HG03025 (cell line): ENCODE measurements around the gene KRT82.
"Not testable (repeated sequence)": the region's sequence is repeated elsewhere in the genome, so short reads cannot be mapped to it uniquely, and the experiment has no call there.

Experiments
- ATAC-seq: cut with Tn5 transposase; IDR thresholded peaks from one replicate; pipeline ENCODE4 v1.9.1; 2021; ENCODE audit warnings: mild to moderate bottlenecking, moderate library complexity; ENCODE audit not compliant: unreplicated experiment, low FRiP score

KRT82 gene

GRCh38 chr12:52405922-52406385, at the start of gene KRT82:
TSS of gene KRT82 (minus strand) at chr12:52406335. CDS start at chr12:52406277, 58 bp downstream.
- no peak for ATAC-seq

- no peak for ATAC-seq
Measured at GRCh38 chr12:52455821-52456220, 49.7 kb upstream of the KRT82 start.

- no peak for ATAC-seq
Measured at GRCh38 chr12:52454411-52455201, 48.5 kb upstream of the KRT82 start.

- ATAC-seq: no peak
Measured at GRCh38 chr12:52452101-52452500, 46.0 kb upstream of the KRT82 start, which contains the start of gene KRT6B. TSS of gene KRT6B (minus strand) at chr12:52452146. CDS start at chr12:52452078, 68 bp downstream.

- ATAC-seq: no peak
Measured at GRCh38 chr12:52448228-52448627, 42.1 kb upstream of the KRT82 start.

GRCh38 chr12:52447196-52447595, 41.1 kb upstream of the KRT82 start:
- ATAC-seq: not testable (repeated sequence)

- ATAC-seq: no peak
Measured at GRCh38 chr12:52446367-52447045, 40.4 kb upstream of the KRT82 start.

GRCh38 chr12:52445876-52446275, 39.7 kb upstream of the KRT82 start:
- no peak for ATAC-seq

- ATAC-seq: no peak
Measured at GRCh38 chr12:52444647-52445595, 38.8 kb upstream of the KRT82 start.

- ATAC-seq: no peak
Measured at GRCh38 chr12:52443966-52444365, 37.8 kb upstream of the KRT82 start.

- ATAC-seq: no peak
Measured at GRCh38 chr12:52442600-52443061, 36.5 kb upstream of the KRT82 start.

- ATAC-seq: no peak
Measured at GRCh38 chr12:52441320-52441911, 35.3 kb upstream of the KRT82 start.

GRCh38 chr12:52440821-52441319, 34.7 kb upstream of the KRT82 start:
- no peak for ATAC-seq

- no peak for ATAC-seq
Measured at GRCh38 chr12:52439845-52440244, 33.7 kb upstream of the KRT82 start.

GRCh38 chr12:52439420-52439819, 33.3 kb upstream of the KRT82 start:
- no peak for ATAC-seq

- no peak for ATAC-seq
Measured at GRCh38 chr12:52438305-52439301, 32.5 kb upstream of the KRT82 start.

- no peak for ATAC-seq
Measured at GRCh38 chr12:52437508-52437907, 31.4 kb upstream of the KRT82 start.

GRCh38 chr12:52436828-52437474, 30.8 kb upstream of the KRT82 start:
- ATAC-seq: no peak
